ENCODE data around the gene MYH7B. TPM values are rescaled to one million over a fixed set of nuclear protein-coding genes. Genes with fewer than 3 reads are reported as not detected.
A peak's percentile ranks its signal among the peaks of the same experiment; 100 is the strongest.

Gene MYH7B
- total and polyA plus RNA-seq, 4 donors, result 0.21 to 0.89 (median 0.59) TPM

GRCh38 chr20:34982270-34983088 lies 26.8 kb downstream of the MYH7B start:
- 90 to 91% methylated on average over 21 of the region's 21 CpGs for WGBS, 2 donors
- DNase-seq, result no peak

DNA sequence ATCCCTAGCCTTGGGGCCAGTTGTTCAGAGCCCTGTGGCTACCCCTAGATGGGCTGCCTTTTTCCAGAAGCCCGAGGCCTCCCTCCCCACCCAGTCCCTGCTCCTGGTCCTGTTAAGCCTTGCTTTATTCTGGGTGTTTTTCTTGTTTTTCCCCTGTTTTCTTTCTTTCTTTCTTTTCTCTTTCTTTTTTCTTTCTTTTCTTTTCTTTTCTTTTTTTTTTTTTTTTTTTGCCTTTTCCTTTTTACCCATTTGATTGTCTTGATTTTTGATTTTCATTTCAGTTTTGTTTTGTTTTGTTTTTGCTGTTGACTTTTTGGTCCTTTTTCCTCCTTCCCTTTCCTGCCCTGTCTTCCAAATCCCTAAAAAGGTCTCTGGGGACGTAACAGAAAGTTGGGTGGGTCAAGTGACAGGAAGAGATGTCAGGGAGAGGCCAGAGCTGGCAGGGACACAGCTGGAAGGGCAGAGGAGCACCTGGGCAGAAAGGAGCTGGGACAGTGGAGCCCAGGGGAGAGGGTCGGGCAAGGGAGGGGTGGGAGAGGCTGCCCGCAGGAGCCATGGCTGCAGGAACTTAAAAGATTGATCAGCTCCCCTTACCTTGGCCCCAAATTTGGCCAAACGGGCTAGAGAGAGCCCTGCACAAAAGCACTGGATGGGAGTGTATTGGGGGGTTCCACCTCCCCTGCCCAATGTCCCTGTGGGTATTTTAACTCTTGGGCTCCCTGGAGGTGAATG lies 27.6 kb downstream of the MYH7B start:
- 38% methylated on average over 5 of the region's 5 CpGs for WGBS, 2 donors
- Histone ChIP-seq H3K9me3 (ENCODE audit: control insufficient read depth in 4 of 4, insufficient read depth in 3 of 4, low read length in 3 of 4) (no peaks in the 10 kb centered on the region), H3K27ac (ENCODE audit: low read depth in 1 of 2, low read length in 1 of 2) (peak overlapping the region in 1 of 2 donors; percentile 69), H3K36me3 (ENCODE audit: control insufficient read depth in 4 of 4, insufficient read depth in 4 of 4, low read length in 4 of 4) (no peaks in the 10 kb centered on the region), H3K9ac (ENCODE audit: insufficient read depth in 1 of 2, low read length in 2 of 2) (no peak overlapping the region), H3K27me3 (ENCODE audit: control insufficient read depth in 3 of 3, insufficient read depth in 3 of 3, low read length in 2 of 3) (peaks cover 0 to 18% (median 5%) of the 10 kb centered on the region in 3 donors), H3K4me3 (no peak overlapping the region), H3K4me1 (ENCODE audit: control insufficient read depth in 5 of 5, insufficient read depth in 5 of 5, low read length in 5 of 5) (peaks cover 0 to 8% (median 0%) of the 10 kb centered on the region in 5 donors)
- ATAC-seq (ENCODE audit: insufficient read depth, low FRiP score), result no peak
- DNase-seq, result no peak
- no peak for TF ChIP-seq CTCF (IDR thresholded peaks at IDR 0.05; ENCODE audit: control extremely low read depth, extremely low read depth)

More at GRCh38 chr20:34982270-34983088, 26.8 kb downstream of the MYH7B start:
- Histone ChIP-seq H3K27me3 (ENCODE audit: control insufficient read depth in 3 of 3, insufficient read depth in 3 of 3, low read length in 2 of 3) (peaks cover 0 to 18% (median 5%) of the 10 kb centered on the region in 3 donors), H3K9me3 (ENCODE audit: control insufficient read depth in 4 of 4, insufficient read depth in 3 of 4, low read length in 3 of 4) (no peaks in the 10 kb centered on the region), H3K4me3 (no peak overlapping the region), H3K9ac (ENCODE audit: insufficient read depth in 1 of 2, low read length in 2 of 2) (no peak overlapping the region), H3K4me1 (ENCODE audit: control insufficient read depth in 5 of 5, insufficient read depth in 5 of 5, low read length in 5 of 5) (peaks cover 0 to 5% (median 0%) of the 10 kb centered on the region in 5 donors), H3K36me3 (ENCODE audit: control insufficient read depth in 4 of 4, insufficient read depth in 4 of 4, low read length in 4 of 4) (no peaks in the 10 kb centered on the region), H3K27ac (ENCODE audit: low read depth in 1 of 2, low read length in 1 of 2) (peak overlapping the region in 1 of 2 donors; percentile 69)
- ATAC-seq (ENCODE audit: insufficient read depth, low FRiP score), result no peak
- no peak for TF ChIP-seq CTCF (IDR thresholded peaks at IDR 0.05; ENCODE audit: control extremely low read depth, extremely low read depth)

DNA sequence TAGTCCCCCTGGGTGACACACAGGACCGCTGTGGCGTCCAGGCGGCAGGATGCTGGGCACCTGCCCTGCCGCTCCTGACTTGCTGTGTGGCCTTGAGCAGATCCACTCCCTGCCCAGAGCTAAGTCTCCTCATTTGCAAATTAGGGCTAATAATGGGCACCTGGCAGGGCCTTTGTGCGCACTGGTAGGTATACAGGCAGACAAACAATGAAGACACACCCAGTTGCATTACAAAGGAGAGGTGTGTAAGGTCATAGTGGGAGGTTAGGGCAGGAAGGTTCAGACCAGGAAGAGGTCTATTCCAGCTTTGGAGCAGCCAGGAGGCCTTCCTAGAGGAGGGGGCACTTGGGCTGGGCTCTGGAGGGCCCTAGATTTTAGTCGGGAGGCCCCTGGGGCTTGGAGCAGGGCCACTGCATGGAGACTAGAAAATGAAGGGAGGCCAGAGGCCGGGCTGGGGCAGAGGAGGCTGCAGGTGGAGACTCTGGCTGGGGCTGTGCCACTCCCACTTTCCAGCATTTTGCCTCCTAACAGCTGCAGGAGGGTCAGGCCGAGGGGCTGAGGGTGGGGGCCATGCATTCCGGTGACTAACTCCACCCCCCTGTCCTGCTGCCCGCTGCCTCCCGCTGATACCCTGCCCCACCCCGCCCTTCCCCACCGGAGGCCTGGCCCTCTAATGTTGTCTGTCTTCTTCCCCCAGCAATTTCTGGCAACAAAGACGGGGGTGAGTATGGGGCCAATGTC lies 28.5 kb downstream of the MYH7B start:
- WGBS, 2 donors, result 35 to 44% methylated on average over 14 of the region's 14 CpGs
- peak overlapping the region in 1 of 2 donors; percentile 25 for H3K27ac ChIP-seq (ENCODE audit: low read depth in 1 of 2, low read length in 1 of 2)
- no peak overlapping the region for H3K9ac ChIP-seq (ENCODE audit: insufficient read depth in 1 of 2, low read length in 2 of 2)
- DNase-seq (no peak), ATAC-seq (ENCODE audit: insufficient read depth, low FRiP score) (no peak)
- no peaks in the 10 kb centered on the region for H3K9me3 ChIP-seq (ENCODE audit: control insufficient read depth in 4 of 4, insufficient read depth in 3 of 4, low read length in 3 of 4)
- TF ChIP-seq CTCF (IDR thresholded peaks at IDR 0.05; ENCODE audit: control extremely low read depth, extremely low read depth), result no peak
- H3K4me3 ChIP-seq, result no peak overlapping the region
- no peaks in the 10 kb centered on the region for H3K36me3 ChIP-seq (ENCODE audit: control insufficient read depth in 4 of 4, insufficient read depth in 4 of 4, low read length in 4 of 4)
- peaks cover 0 to 18% (median 5%) of the 10 kb centered on the region in 3 donors for H3K27me3 ChIP-seq (ENCODE audit: control insufficient read depth in 3 of 3, insufficient read depth in 3 of 3, low read length in 2 of 3)
- H3K4me1 ChIP-seq (ENCODE audit: control insufficient read depth in 5 of 5, insufficient read depth in 5 of 5, low read length in 5 of 5), result peaks cover 0 to 8% (median 0%) of the 10 kb centered on the region in 5 donors
